Neural cell (in vitro differentiated cells): ENCODE results near the gene ARFGEF3.

ENCODE experiments used
- CTCF ChIP-seq: fragments of 450-650 bp; IDR thresholded peaks from 2 replicates; pipeline ENCODE4 v1.5.1; 2014; ENCODE audit warnings: antibody characterized with exemption, mild to moderate bottlenecking, moderate library complexity; ENCODE audit not compliant: poor library complexity, severe bottlenecking
- EP300 ChIP-seq: fragments of 450-650 bp; conservative IDR thresholded peaks from 2 replicates; pipeline ENCODE4 v1.6.1; 2014; ENCODE audit warnings: antibody characterized with exemption, mild to moderate bottlenecking, moderate library complexity; ENCODE audit not compliant: poor library complexity, severe bottlenecking

GRCh38 chr6:138349891-138350290 is 188.2 kb downstream of the ARFGEF3 start:
- TF ChIP-seq CTCF = no peak
- no peak for TF ChIP-seq EP300
